HCT116 (cell line): ENCODE results near the gene TPP1. TPM values are rescaled to one million over a fixed set of nuclear protein-coding genes. Genes with fewer than 3 reads are reported as not detected.
A peak's percentile ranks its signal among the peaks of the same experiment; 100 is the strongest.

ENCODE experiments used
- ATAC-seq: fragments of 200-7000 bp; cut with Tn5 transposase; 2 replicates; pipeline ENCODE4 v1.9.1; 2020; ENCODE audit warnings: mild to moderate bottlenecking, moderate library complexity
- BruUV-seq: library from RNA; stranded (reverse); fragments of 400-500 nt; replicated peaks from 2 replicates; lab custom pipeline; 2021; lab: Mats Ljungman, UMichigan
- CTCF ChIA-PET: fragments of 300-600 bp; sonication (Branson Sonifier 250); formaldehyde crosslinking; loops from one replicate; lab custom pipeline; 2021; ENCODE audit warnings: antibody characterized with exemption; lab: Charles Lee
- POLR2A ChIA-PET: fragments of 300-600, 350-600 bp; sonication (Branson Sonifier 250); formaldehyde crosslinking; loops from one replicate; lab custom pipeline; 2021; ENCODE audit warnings: antibody characterized with exemption; lab: Charles Lee
- RAD21 ChIA-PET, 2 experiments: fragments of 300-600 bp; sonication (Branson Sonifier 250); formaldehyde crosslinking; loops; one replicate each; lab custom pipeline; 2023; ENCODE audit warnings: low total read pairs in 2 of 2; ENCODE audit not compliant: uncharacterized antibody in 2 of 2, unreplicated experiment in 2 of 2, low non-redundant PET in 1 of 2; lab: Charles Lee
- DNase-seq: peaks from one replicate; pipeline ENCODE4 v3.0.0-alpha.2; 2010; ENCODE audit warnings: low read depth, low spot score
- H2AFZ ChIP-seq: fragments of 200-600 bp; shearing (Covaris generic), sonication (generic); 2 replicates; pipeline ENCODE4 v1.6.1; 2017; ENCODE audit warnings: low read depth, mixed run types, mixed read lengths, antibody characterized with exemption, low read length; ENCODE audit not compliant: poor library complexity, severe bottlenecking
- H3K27ac ChIP-seq: 2 replicates; pipeline ENCODE4 v1.5.1; 2012; ENCODE audit warnings: low read depth, low read length
- H3K27me3 ChIP-seq: fragments of 200-600 bp; sonication (generic); 2 replicates; pipeline ENCODE4 v1.6.1; 2016; ENCODE audit warnings: mixed run types, low read length, mixed read lengths; ENCODE audit not compliant: insufficient read depth
- H3K36me3 ChIP-seq, 2 experiments: fragments of 200-500 bp in 1 of 2; fragments of 200-600 bp in 1 of 2; sonication (Bioruptor generic) in 1 of 2; sonication (generic) in 1 of 2; 2 replicates each; pipeline versions ENCODE4 v1.5.1 to v1.6.1; 2014 to 2016; ENCODE audit warnings: low read length in 2 of 2, inconsistent platforms in 1 of 2, mixed read lengths in 1 of 2, mixed run types in 1 of 2; ENCODE audit not compliant: insufficient read depth in 2 of 2, control insufficient read depth in 1 of 2
- H3K4me1 ChIP-seq, 2 experiments: fragments of 200-600 bp in 1 of 2; sonication (generic) in 1 of 2; 2 replicates each; pipeline versions ENCODE4 v1.5.1 to v1.6.1; 2012 to 2017; ENCODE audit warnings: low read length in 2 of 2, inconsistent platforms in 1 of 2, mild to moderate bottlenecking in 1 of 2, mixed read lengths in 1 of 2, mixed run types in 1 of 2, moderate library complexity in 1 of 2; ENCODE audit not compliant: insufficient read depth in 2 of 2, control insufficient read depth in 1 of 2
- H3K4me2 ChIP-seq: fragments of 200-600 bp; sonication (generic); 2 replicates; pipeline ENCODE4 v1.6.1; 2017; ENCODE audit warnings: mixed run types, low read length, mixed read lengths
- H3K4me3 ChIP-seq, 2 experiments: fragments of 200-600 bp in 1 of 2; sonication (generic) in 1 of 2; replicated peaks in 1 of 2; 2 replicates each; pipeline ENCODE4 v1.5.1; 2011 to 2016; ENCODE audit warnings: low read length in 2 of 2, control low read depth in 1 of 2, low read depth in 1 of 2, mild to moderate bottlenecking in 1 of 2, mixed read lengths in 1 of 2, mixed run types in 1 of 2
- H3K79me2 ChIP-seq: fragments of 200-600 bp; sonication (generic); 2 replicates; pipeline ENCODE4 v1.6.1; 2017; ENCODE audit warnings: mild to moderate bottlenecking, mixed run types, low read length, moderate library complexity, mixed read lengths; ENCODE audit not compliant: insufficient read depth
- H3K9ac ChIP-seq: fragments of 200-600 bp; sonication (generic); 2 replicates; pipeline ENCODE4 v1.6.1; 2016; ENCODE audit warnings: low read length, mixed read lengths
- H3K9me2 ChIP-seq: fragments of 200-600 bp; sonication (generic), shearing (Covaris generic); 2 replicates; pipeline ENCODE4 v1.6.1; 2017; ENCODE audit warnings: mixed run types, mild to moderate bottlenecking, moderate library complexity; ENCODE audit not compliant: insufficient read depth
- H3K9me3 ChIP-seq, 2 experiments: fragments of 200-500 bp in 1 of 2; fragments of 200-600 bp in 1 of 2; sonication (Bioruptor generic) in 1 of 2; sonication (generic) in 1 of 2; 2 replicates each; pipeline ENCODE4 v1.6.1; 2014 to 2017; ENCODE audit warnings: low read length in 2 of 2, mixed read lengths in 2 of 2, inconsistent platforms in 1 of 2, low read depth in 1 of 2, mild to moderate bottlenecking in 1 of 2, mixed run types in 1 of 2, moderate library complexity in 1 of 2; ENCODE audit not compliant: control insufficient read depth in 1 of 2, insufficient read depth in 1 of 2
- H4K20me1 ChIP-seq: fragments of 200-600 bp; sonication (generic), shearing (Covaris generic); 2 replicates; pipeline ENCODE4 v1.6.1; 2017; ENCODE audit warnings: mixed run types, mild to moderate bottlenecking, moderate library complexity; ENCODE audit not compliant: insufficient read depth
- CBX3 ChIP-seq: IDR thresholded peaks from 2 replicates; pipeline ENCODE4 v1.6.1; 2012; ENCODE audit warnings: low read depth
- ELF1 ChIP-seq: IDR thresholded peaks from 2 replicates; pipeline ENCODE4 v1.6.1; 2012; ENCODE audit warnings: low read depth, borderline replicate concordance
- EZH2phosphoT487 ChIP-seq: fragments of 200-600 bp; IDR thresholded peaks from 2 replicates; pipeline ENCODE4 v1.6.1; 2018; ENCODE audit warnings: antibody characterized with exemption, borderline replicate concordance
- FOSL1 ChIP-seq: IDR thresholded peaks from 2 replicates; pipeline ENCODE4 v1.6.1; 2012; ENCODE audit warnings: low read depth
- RAD21 ChIP-seq: IDR thresholded peaks from 2 replicates; pipeline ENCODE4 v1.6.1; 2012; ENCODE audit warnings: low read depth, mild to moderate bottlenecking
- SRF ChIP-seq: IDR thresholded peaks from 2 replicates; pipeline ENCODE4 v1.6.1; 2012; ENCODE audit warnings: low read depth
- TCF7L2 ChIP-seq: IDR thresholded peaks from 2 replicates; pipeline ENCODE4 v1.7.0; 2011; ENCODE audit warnings: borderline replicate concordance, inconsistent platforms; ENCODE audit not compliant: insufficient read depth, insufficient read length; ENCODE audit errors: extremely low read depth
- ZFX ChIP-seq: fragments of 450-650 bp; IDR thresholded peaks from 2 replicates; pipeline ENCODE4 v1.6.1; 2017
- ZNF274 ChIP-seq: fragments of 200-500 bp; sonication (Bioruptor generic); IDR thresholded peaks from 2 replicates; pipeline ENCODE4 v1.6.1; 2014; ENCODE audit warnings: mild to moderate bottlenecking, low read depth, low read length, inconsistent platforms
- intact Hi-C: fragments of 100-400 bp; cut with micrococcal nuclease; formaldehyde crosslinking; loops from 2 replicates; pipeline ENCODE4 v1.10.0; 2022
- total RNA-seq: library from RNA; stranded (reverse); gene quantifications from one replicate; pipeline ENCODE4 v1.2.1, GENCODE V29; 2021; ENCODE audit not compliant: unreplicated experiment
- TF ChIP-seq, protein P1 (sequence below), 3 experiments: fragments of 200-600 bp in 1 of 3; sonication (generic) in 1 of 3; IDR thresholded peaks in 2 of 3; conservative IDR thresholded peaks in 1 of 3; 2 replicates each; pipeline ENCODE4 v1.5.1; 2012 to 2017; ENCODE audit warnings: low read depth in 2 of 3, low read length in 2 of 3, antibody characterized with exemption in 1 of 3, borderline replicate concordance in 1 of 3, control low read depth in 1 of 3, mild to moderate bottlenecking in 1 of 3, mixed read lengths in 1 of 3, mixed run types in 1 of 3, moderate library complexity in 1 of 3; ENCODE audit not compliant: insufficient read depth in 1 of 3
- TF ChIP-seq, protein P2 (sequence below): IDR thresholded peaks from 2 replicates; pipeline ENCODE4 v1.6.1; 2012
- TF ChIP-seq, protein P3 (sequence below): IDR thresholded peaks from 2 replicates; pipeline ENCODE4 v1.6.1; 2012; ENCODE audit warnings: low read depth

The TPP1 gene
- total RNA-seq, 1 experiment from 2014 or later: 44.7 TPM

DNA sequence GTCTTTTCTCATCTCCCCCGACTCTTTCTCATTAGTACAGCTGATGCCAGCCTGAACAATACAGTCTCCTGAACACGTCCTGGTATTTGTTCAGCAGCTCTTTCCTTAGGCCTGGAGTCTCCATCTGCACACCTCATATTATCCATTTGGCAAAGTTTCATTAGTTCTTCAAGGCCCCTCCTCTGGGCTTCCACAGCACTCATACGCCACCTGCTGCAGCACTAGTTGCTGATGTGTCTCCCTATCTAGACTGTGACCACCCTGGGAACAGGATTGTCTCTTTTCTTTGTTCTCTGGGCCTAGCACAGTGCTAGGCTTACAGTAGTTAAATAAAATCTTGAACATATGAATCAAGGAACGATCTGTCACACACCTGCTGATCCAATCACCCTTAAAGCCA, 19.2 kb upstream of the TPP1 start:
- H3K36me3 ChIP-seq: no peaks in the 10 kb centered on the region
- intact Hi-C loops: no loop called here
- H3K27ac ChIP-seq: no peak overlapping the region
- no peaks in the 10 kb centered on the region for H3K27me3 ChIP-seq
- no peak overlapping the region for H2AFZ ChIP-seq
- no peak overlapping the region for H3K4me2 ChIP-seq
- ChIA-PET POLR2A (no interaction called here), CTCF (interaction anchor here (1.0 kb wide), 1 partner anchor 259 kb away, joined by 3 read pairs; no protein-coding TSS in a partner anchor), RAD21 (no interaction called here)
- H3K79me2 ChIP-seq: no peaks in the 10 kb centered on the region
- DNase-seq (no peak), ATAC-seq (0 out of 2 replicates have a peak, but pooled peaks have one; percentile 12)
- no peak overlapping the region for H3K9ac ChIP-seq
- no peaks in the 10 kb centered on the region for H4K20me1 ChIP-seq
- no TSS peak for BruUV-seq
- H3K9me3 ChIP-seq: no peaks in the 10 kb centered on the region
- TF ChIP-seq, protein P1, sequence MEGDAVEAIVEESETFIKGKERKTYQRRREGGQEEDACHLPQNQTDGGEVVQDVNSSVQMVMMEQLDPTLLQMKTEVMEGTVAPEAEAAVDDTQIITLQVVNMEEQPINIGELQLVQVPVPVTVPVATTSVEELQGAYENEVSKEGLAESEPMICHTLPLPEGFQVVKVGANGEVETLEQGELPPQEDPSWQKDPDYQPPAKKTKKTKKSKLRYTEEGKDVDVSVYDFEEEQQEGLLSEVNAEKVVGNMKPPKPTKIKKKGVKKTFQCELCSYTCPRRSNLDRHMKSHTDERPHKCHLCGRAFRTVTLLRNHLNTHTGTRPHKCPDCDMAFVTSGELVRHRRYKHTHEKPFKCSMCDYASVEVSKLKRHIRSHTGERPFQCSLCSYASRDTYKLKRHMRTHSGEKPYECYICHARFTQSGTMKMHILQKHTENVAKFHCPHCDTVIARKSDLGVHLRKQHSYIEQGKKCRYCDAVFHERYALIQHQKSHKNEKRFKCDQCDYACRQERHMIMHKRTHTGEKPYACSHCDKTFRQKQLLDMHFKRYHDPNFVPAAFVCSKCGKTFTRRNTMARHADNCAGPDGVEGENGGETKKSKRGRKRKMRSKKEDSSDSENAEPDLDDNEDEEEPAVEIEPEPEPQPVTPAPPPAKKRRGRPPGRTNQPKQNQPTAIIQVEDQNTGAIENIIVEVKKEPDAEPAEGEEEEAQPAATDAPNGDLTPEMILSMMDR (IDR thresholded peaks at IDR 0.05 in 2 of 3, conservative IDR thresholded peaks at IDR 0.05 in 1 of 3; ENCODE audit: borderline replicate concordance in 1 of 3, insufficient read depth in 1 of 3, low read depth in 2 of 3, low read length in 2 of 3): 0 out of 6 replicates have a peak, but pooled peaks of 1 of the 3 experiments have one; percentile 4
- TF ChIP-seq, protein P2, sequence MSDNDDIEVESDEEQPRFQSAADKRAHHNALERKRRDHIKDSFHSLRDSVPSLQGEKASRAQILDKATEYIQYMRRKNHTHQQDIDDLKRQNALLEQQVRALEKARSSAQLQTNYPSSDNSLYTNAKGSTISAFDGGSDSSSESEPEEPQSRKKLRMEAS: no peak
- H3K9me2 ChIP-seq: no peaks in the 10 kb centered on the region
- peaks cover 6 to 14% of the 10 kb centered on the region in 2 experiments; a peak in 3 of 4 replicates for H3K4me1 ChIP-seq
- no peak overlapping the region for H3K4me3 ChIP-seq

DNA sequence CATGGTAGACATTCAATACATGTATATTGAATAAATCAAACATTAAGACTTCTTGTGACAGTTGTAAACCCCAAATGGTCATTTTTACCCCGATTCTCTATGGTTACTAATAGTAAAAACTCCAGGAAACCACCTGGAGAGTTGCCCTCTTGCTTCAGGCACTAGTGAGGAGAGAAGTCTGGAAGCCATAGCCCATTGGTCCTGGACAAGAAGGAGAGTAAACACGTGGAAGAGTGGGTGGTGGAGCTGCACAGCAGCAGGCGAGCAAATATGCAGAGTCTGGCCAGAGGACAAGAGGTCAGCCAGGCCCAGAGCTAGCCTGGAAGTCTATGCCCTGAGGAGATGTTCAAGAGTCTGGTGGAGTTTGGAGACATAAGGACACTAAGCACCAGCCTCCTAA, 18.6 kb upstream of the TPP1 start:
- H3K27me3 ChIP-seq: no peaks in the 10 kb centered on the region
- BruUV-seq: no TSS peak
- H3K27ac ChIP-seq: no peak overlapping the region

More for the DNA sequence above, 18.6 kb upstream of the TPP1 start:
- Histone ChIP-seq H3K4me2 (no peak overlapping the region), H3K4me1 (peaks cover 6 to 14% of the 10 kb centered on the region in 2 experiments; a peak in 3 of 4 replicates), H3K79me2 (no peaks in the 10 kb centered on the region), H3K9me3 (no peaks in the 10 kb centered on the region), H3K36me3 (no peaks in the 10 kb centered on the region), H3K4me3 (no peak overlapping the region), H2AFZ (no peak overlapping the region), H4K20me1 (no peaks in the 10 kb centered on the region), H3K9me2 (no peaks in the 10 kb centered on the region), H3K9ac (no peak overlapping the region)
- ChIA-PET RAD21 (no interaction called here), POLR2A (no interaction called here), CTCF (no interaction called here)
- ATAC-seq: peak; percentile 39; the same call in 1 of the 2 replicates
- intact Hi-C loops: no loop called here
- no peak for DNase-seq
- TF ChIP-seq RAD21 (no peak), TCF7L2 (no peak), ZFX (no peak), ELF1 (no peak), FOSL1 (no peak), EZH2phosphoT487 (no peak), ZNF274 (no peak), CBX3 (no peak), SRF (no peak)
- TF ChIP-seq, protein P3, sequence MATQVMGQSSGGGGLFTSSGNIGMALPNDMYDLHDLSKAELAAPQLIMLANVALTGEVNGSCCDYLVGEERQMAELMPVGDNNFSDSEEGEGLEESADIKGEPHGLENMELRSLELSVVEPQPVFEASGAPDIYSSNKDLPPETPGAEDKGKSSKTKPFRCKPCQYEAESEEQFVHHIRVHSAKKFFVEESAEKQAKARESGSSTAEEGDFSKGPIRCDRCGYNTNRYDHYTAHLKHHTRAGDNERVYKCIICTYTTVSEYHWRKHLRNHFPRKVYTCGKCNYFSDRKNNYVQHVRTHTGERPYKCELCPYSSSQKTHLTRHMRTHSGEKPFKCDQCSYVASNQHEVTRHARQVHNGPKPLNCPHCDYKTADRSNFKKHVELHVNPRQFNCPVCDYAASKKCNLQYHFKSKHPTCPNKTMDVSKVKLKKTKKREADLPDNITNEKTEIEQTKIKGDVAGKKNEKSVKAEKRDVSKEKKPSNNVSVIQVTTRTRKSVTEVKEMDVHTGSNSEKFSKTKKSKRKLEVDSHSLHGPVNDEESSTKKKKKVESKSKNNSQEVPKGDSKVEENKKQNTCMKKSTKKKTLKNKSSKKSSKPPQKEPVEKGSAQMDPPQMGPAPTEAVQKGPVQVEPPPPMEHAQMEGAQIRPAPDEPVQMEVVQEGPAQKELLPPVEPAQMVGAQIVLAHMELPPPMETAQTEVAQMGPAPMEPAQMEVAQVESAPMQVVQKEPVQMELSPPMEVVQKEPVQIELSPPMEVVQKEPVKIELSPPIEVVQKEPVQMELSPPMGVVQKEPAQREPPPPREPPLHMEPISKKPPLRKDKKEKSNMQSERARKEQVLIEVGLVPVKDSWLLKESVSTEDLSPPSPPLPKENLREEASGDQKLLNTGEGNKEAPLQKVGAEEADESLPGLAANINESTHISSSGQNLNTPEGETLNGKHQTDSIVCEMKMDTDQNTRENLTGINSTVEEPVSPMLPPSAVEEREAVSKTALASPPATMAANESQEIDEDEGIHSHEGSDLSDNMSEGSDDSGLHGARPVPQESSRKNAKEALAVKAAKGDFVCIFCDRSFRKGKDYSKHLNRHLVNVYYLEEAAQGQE: no peak
